Neural cell (in vitro differentiated cells): ENCODE measurements around the gene ST7L.

Source experiments
- CTCF ChIP-seq: fragments of 450-650 bp; IDR thresholded peaks from 2 replicates; pipeline ENCODE4 v1.5.1; 2014; ENCODE audit warnings: antibody characterized with exemption, mild to moderate bottlenecking, moderate library complexity; ENCODE audit not compliant: poor library complexity, severe bottlenecking
- EP300 ChIP-seq: fragments of 450-650 bp; conservative IDR thresholded peaks from 2 replicates; pipeline ENCODE4 v1.6.1; 2014; ENCODE audit warnings: antibody characterized with exemption, mild to moderate bottlenecking, moderate library complexity; ENCODE audit not compliant: poor library complexity, severe bottlenecking
- EZH2 ChIP-seq: fragments of 200-600, 300-800 bp; shearing (Covaris generic), sonication (generic); IDR thresholded peaks from 2 replicates; pipeline ENCODE4 v1.6.1; 2014; ENCODE audit warnings: antibody characterized with exemption, low read length, borderline replicate concordance, mild to moderate bottlenecking; ENCODE audit not compliant: insufficient read depth, poor library complexity, severe bottlenecking
- MXI1 ChIP-seq: fragments of 450-650 bp; conservative IDR thresholded peaks from 2 replicates; pipeline ENCODE4 v1.6.1; 2014; ENCODE audit warnings: antibody characterized with exemption, mild to moderate bottlenecking; ENCODE audit not compliant: poor library complexity, severe bottlenecking
- POLR2AphosphoS5 ChIP-seq: IDR thresholded peaks from 2 replicates; pipeline ENCODE4 v1.6.1; 2012
- TAF1 ChIP-seq: IDR thresholded peaks from 2 replicates; pipeline ENCODE4 v1.6.1; 2012; ENCODE audit warnings: low read depth
- TF ChIP-seq, protein P1 (sequence below): IDR thresholded peaks from 2 replicates; pipeline ENCODE4 v1.6.1; 2012; ENCODE audit warnings: borderline replicate concordance

- TF ChIP-seq CTCF (no peak), POLR2AphosphoS5 (no peak), EP300 (no peak), EZH2 (no peak), TAF1 (no peak), MXI1 (no peak)
- TF ChIP-seq, protein P1, sequence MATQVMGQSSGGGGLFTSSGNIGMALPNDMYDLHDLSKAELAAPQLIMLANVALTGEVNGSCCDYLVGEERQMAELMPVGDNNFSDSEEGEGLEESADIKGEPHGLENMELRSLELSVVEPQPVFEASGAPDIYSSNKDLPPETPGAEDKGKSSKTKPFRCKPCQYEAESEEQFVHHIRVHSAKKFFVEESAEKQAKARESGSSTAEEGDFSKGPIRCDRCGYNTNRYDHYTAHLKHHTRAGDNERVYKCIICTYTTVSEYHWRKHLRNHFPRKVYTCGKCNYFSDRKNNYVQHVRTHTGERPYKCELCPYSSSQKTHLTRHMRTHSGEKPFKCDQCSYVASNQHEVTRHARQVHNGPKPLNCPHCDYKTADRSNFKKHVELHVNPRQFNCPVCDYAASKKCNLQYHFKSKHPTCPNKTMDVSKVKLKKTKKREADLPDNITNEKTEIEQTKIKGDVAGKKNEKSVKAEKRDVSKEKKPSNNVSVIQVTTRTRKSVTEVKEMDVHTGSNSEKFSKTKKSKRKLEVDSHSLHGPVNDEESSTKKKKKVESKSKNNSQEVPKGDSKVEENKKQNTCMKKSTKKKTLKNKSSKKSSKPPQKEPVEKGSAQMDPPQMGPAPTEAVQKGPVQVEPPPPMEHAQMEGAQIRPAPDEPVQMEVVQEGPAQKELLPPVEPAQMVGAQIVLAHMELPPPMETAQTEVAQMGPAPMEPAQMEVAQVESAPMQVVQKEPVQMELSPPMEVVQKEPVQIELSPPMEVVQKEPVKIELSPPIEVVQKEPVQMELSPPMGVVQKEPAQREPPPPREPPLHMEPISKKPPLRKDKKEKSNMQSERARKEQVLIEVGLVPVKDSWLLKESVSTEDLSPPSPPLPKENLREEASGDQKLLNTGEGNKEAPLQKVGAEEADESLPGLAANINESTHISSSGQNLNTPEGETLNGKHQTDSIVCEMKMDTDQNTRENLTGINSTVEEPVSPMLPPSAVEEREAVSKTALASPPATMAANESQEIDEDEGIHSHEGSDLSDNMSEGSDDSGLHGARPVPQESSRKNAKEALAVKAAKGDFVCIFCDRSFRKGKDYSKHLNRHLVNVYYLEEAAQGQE: no peak
These were observed 55.6 kb downstream of the ST7L start for GRCh38 chr1:112563341-112563740.
